GM18517 (cell line): Measurements from ENCODE around the gene EXD3.

Source experiments
- ATAC-seq: cut with Tn5 transposase; IDR thresholded peaks from one replicate; pipeline ENCODE4 v1.9.1; 2021; ENCODE audit warnings: mild to moderate bottlenecking, moderate library complexity; ENCODE audit not compliant: unreplicated experiment

The EXD3 gene

DNA sequence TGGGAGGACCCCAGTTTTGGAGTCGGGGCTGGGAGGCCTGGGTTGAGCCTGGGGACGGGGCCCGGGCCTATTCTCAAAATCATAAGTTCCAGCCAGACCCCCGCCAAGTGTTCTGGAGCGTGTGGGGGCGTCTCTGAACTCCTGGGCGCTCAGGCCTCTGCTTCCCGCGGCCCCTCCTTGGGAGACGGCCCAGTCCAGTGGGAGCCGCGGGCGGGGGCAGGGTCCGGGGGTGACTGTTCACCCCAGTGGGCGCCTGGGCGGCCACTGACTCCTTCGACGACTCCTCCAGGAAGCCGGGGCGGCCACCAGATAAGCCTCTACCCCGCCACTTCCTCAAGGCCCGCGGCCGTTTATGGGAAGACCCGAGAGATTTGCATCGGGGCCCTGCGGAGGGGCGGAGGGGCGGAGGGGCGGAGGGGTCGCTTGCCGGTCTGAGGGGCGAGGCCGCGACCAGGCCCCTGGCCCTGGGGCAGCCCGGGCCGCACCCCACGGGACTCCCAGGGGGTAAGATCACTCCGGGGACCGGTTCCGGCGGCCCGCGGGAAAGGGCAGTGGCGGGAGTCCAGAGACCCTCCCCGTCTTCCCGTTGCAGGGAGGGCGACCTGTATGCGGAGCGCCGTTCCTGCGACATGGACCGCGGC is 144.8 kb downstream of the EXD3 start:
- no peak for ATAC-seq

DNA sequence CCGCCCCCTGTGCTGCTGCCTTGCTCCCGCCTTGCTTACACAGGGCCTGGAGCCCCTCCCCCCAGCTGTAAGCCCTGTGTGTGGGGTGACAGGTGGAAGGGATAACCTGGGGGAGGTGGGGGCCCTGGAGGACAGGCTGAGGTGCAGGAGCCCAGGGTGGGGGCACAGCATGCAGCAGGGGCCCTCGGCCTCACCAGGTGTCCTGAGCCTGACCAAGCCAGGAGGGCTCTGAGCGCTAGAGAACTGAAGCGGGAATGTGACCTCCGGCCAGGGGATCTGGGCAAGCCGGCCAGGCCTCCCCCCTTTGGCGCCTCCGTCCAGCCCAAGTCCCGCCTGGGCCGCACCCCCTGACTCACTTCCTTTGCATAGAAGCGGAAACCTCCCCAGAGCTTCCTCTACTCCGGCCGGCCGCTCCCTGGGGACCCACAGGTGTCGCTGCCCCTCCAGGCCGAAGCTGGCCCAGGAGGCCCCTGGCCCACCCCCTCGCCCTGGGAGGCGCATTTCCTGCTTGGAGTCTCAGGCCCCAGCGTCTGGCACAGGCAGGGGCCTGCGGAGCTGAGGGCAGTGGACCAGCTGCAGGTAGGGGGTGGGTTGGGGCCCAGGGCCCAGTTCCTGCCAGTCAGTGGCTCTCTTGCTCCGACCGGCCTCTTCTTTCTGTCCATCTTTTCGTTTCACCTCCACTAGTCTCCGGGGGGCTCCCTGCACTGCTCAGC is 145.5 kb downstream of the EXD3 start, which contains the start of gene TOR4A:
Gene TOR4A, plus strand, starts transcription at position 398 of the 713 bp plus-strand sequence. CDS start 964 bp downstream, outside the sequence.
- peak; percentile 73 for ATAC-seq

DNA sequence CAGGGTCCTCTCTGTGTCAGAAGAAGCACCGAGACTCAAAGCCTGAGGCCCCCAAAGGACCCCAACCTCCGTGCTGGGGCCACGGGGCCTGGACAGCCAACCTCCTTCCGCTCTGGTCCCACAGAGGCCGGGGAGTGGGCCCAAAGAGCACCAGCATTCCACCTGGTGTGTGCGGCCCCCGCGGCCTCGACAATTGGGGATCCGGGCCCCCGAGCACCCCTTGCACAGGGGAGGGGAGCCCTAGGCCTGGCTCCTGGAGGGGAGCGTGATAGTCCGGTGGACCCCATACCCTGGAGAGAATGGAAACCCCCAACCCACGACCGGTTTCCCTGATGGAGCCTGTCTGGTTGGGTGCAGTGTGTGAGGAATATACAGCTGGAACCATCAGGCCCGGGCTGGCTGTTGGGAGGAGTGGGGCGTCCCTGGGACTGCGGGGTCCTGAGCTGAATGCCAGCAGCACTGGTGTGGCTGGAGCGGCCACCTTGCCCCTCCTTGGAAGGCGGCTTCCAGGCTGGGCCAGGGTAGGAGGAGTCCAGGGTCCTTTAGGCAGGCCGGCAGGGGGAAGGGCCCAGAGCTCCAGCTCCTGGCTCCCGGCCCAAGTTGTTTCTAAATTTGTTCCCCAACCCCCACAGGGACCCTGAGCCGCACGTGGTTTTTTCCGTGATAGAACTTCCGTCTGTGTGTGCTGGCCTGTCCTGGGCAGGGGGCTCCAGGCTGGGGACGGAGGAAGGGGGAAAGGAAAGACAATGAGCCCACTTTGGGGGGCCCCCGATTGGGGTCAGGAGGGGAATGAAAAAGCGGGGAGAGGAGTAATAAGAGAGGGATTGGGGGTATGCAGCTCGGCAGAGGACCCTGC is 146.3 kb downstream of the EXD3 start:
- ATAC-seq: no peak

DNA sequence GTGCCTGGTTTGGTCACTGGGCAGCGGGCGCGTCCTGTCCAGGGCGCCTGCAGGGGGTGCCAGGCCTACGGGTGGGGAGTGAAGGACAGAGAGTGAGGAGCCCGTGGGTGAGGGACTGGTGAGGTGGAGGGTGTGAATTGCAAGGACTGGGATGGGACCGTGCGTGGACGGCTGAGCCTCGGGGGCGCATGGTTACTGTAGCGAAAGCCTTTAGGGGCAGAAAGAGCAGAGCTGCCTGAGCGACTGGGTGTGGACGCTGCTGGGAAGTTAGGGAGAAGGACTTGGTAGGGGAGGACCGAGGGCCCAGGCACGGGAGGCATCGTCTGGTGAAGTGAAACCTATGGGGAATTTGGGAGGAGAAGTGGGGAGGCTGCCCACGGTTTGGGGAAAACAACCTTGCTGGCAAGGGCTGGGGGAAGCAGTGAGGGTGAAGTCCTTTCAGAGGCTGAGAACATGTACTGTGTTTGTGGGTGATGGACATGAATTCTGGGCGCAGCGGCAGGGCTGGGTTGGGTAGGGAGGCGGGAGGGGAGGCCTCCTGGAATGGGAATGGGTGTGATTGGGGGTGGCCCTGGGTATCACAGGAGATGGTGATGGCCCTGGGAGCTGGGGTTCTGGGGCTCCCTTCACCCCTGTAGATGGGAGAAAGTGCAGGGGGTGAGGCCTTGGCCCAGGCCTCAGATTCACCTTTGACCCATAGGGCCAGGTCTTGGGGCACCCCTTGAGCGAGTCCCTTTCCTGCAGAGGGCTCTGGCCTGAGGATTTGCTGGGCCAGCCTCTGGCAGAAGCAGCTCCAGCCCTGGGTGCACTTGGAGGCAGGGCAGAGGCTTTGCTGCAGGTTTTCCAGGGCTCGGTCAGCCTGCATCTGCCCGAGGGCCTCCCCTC is 147.1 kb downstream of the EXD3 start:
- ATAC-seq: no peak

DNA sequence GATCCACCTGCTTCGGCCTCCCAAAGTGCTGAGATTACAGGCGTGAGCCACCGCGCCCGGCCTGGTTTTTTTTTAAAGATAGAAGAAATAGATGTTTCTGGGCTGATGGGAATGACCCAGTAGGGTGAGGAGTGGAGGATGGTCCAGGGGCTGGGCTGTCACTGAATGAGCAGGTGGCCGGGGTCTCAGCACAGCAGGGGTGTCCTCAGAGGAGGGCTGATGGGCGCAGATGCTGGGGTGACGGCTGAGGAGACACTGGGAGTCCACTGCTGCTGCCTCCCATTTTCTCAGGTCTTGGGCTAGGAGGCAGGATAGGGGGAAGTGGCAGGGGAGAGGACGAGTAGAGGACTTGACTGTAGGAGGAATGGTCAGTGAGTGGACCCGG is 147.8 kb downstream of the EXD3 start:
- no peak for ATAC-seq

DNA sequence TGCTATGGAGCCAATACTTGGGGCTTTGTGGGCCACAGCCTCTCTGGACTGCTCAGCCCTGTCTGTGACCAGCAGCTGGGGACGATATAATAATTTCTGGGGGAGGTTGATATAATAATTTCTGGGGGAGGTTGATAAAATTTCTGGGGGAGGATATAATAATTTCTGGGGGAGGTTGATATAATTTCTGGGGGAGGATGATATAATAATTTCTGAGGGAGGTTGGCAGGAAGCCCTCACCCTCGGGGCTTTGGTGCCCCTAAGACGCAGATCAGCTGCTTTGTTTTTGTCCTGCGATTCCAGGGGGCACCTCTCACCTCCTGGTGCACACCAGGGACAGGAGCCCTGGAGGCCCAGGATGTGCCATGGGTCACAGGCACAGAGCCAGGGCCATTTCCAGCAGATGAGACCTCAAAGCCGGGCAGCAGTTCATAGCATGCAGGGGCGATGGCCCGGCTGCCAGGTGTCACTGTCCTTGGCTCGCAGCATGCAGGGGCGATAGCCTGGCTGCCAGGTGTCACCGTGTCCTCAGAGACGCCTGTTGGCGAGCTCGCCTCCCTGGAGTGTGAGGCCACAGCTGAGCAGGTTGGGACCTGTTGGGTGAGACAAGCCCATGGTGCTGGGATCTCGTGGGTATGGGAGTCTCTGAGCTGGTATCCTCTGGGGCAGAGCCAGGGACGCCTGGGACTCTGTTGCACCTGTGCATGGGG is 149.2 kb downstream of the EXD3 start:
- no peak for ATAC-seq

DNA sequence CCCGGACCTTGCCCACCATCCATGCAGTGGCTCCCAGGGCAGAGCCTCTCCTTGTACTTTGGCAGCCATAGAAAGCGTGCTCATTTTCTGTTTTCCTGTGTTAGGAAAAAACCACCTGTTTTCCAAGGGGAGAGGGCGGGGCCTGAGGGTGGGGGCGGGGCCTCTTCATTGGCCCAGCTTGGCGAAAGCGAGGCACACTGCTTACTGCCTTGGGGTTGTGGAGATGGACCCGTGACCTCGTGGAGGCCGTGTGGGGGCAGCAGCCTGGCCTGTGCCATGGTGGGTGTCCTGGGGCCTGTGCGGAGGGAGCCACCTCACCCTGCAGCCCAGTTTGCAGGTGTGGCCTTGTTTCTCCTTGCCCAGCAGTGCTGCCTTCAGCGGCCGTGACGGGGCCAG is 149.9 kb downstream of the EXD3 start:
- ATAC-seq: no peak

DNA sequence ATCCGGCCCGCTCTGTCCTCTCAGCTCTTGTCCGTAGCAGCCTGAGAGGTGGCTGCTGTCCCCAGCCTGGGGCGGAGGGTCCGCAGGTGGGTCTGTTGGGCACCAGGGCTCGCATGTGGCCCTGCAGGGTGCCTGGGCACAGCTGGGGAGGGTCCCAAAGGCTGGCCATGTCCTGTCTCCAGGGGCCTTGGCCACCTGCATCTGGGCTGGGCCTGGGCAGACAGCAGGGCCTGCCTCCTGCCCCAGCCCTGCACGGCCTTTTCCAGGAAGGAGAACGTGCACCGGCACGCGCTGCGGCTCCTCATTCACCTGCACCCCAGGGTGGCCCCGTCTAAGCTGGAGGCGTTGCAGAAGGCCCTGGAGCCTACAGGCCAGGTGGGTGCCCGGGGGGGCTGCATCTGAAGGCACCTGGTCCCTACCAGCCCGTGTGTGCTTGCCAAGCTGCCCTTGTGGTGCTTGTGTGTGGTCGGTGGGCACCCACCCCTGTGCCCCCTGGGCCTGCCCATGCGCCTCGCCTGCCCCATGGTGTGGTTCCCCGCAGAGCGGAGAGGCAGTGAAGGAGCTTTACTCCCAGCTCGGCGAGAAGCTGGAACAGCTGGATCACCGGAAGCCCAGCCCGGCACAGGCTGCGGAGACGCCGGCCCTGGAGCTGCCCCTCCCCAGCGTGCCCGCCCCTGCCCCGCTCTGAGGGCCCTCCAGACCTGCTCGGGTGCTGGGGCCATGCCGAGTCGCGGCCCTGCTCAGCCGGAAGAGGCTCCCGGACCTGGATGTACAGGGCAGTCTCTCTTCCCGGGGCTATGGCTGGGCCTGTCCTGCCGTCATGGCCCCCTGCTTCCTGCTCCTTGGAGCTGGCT is 150.5 kb downstream of the EXD3 start:
- no peak for ATAC-seq

DNA sequence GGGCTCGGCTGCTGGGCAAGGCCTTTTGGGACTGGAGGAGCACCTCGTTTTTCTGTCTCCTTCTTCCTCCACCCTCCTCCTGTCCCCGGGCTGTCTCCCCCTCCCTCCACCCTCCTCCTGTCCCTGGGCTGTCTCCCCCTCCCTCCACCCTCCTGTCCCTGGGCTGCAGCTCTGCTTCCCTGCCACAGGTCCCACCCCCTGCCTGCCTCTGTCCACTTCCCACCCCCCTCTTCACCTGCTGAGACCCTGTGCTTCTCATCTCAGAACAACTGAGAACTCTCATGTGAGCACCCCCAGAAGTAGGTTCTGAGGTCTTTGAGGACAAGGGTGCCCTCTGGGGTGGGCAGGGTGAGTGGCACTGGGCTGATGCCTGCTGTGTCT is 151.3 kb downstream of the EXD3 start:
- no peak for ATAC-seq

DNA sequence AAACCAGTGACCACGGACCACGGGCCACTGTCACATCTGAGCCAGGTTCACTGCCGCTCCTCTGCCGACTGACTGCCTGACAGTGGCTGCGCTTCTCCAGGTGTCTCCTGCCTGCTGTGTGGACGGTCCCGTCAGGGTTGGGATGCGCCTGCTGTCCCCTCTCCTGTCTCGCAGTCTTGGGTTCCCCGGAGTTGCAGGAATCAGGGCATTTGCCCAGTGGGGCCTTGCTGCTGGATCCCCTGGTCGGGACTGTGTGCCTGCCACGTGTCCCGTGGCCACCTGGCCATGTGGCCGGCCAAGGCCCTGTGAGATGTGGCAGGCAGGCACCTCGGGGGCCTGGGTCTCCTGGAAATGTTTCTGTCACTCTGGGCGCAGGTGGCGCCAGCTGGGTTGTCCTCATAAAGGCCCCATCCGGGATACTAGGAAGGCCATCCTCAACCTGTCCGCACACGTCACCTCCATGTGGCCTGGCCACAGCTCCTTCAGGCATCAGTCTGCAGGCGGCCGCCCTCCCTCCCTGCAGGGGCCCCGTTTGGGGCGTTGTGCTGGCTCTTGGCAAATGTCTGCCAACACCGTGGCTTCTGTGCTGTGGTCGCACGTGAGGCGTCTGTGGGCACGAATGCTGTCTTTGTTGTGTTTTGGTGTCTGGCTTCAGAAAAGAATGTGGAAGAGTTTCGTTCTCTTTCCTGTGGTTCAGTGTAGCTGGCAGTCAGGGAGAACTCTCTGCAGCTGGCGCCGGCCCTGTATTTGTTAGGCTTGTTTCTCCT is 151.8 kb downstream of the EXD3 start:
- no peak for ATAC-seq

DNA sequence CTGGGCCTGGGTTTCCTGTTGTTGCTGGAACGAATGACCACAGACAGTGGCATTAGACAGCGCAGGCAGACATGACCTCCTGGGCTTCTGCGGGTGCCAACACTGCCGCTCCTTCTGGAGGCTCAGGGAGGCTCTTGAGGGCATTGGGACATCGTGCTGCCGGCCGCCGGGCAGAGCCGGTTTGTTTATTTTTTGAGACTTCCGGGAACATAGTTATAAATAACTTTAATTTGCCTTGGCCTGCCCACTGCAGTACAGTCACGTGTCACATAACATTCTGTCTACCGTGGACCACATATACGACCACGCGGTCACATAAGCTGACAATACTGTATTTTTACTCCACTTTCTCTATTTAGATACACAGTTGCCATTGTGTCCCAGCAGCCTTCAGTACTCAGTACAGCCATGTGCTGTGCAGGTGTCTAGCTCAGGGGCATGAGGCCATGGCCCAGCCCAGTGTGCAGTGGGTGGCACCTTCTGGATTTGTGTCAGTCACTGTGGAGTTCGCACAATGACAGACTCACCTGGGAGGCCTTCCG is 153.7 kb downstream of the EXD3 start:
- peak; percentile 50 for ATAC-seq

DNA sequence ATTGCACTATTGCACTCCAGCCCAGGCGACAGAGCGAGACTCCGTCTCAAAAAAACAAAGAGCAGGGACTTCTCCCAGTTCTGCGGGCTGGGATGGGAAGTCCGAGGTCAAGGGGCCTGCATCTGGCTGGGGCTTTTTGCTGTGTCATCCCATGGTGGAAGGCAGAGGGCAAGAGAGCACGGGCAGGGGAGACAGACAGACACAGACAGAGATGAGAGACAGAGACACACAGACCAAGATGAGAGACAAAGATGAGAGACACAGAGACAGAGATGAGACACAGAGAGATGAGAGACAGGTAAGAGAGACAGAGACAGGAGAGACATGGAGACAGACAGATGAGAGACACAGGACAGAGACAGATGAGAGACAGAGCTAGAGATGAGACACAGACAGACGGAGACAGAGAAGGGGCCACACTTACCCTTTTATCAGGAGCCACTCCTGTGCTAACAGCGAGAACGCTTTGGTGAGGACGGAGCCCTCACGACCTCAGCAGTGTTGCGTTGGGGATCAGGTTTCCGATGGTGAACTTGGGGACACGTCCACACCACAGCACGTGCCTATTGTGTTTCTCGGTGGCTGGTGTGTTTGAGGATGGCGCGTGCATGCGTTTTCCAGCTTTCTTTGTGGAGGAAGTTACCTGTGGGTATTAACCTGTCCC is 154.3 kb downstream of the EXD3 start:
- ATAC-seq: no peak

DNA sequence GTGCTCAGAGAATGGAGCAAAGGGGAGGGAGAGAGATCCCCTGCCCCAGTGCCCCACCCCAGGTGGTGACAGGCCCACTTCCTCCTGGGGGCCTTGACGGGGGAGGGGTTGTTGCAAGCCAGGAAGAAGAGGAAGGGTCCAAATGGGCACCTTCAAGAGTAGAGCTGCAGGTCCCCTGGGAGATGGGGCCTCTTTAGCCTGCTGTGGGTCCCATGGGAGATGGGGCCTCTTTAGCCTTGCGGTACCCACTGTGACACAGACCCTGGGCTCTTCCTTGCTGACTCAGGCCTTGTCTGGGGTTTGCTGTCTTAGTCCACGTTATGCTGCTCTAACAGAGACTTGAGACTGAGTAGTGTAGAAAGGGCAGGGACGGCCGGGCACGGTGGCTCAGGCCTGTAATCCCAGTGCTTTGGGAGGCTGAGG is 155.0 kb downstream of the EXD3 start:
- no peak for ATAC-seq

DNA sequence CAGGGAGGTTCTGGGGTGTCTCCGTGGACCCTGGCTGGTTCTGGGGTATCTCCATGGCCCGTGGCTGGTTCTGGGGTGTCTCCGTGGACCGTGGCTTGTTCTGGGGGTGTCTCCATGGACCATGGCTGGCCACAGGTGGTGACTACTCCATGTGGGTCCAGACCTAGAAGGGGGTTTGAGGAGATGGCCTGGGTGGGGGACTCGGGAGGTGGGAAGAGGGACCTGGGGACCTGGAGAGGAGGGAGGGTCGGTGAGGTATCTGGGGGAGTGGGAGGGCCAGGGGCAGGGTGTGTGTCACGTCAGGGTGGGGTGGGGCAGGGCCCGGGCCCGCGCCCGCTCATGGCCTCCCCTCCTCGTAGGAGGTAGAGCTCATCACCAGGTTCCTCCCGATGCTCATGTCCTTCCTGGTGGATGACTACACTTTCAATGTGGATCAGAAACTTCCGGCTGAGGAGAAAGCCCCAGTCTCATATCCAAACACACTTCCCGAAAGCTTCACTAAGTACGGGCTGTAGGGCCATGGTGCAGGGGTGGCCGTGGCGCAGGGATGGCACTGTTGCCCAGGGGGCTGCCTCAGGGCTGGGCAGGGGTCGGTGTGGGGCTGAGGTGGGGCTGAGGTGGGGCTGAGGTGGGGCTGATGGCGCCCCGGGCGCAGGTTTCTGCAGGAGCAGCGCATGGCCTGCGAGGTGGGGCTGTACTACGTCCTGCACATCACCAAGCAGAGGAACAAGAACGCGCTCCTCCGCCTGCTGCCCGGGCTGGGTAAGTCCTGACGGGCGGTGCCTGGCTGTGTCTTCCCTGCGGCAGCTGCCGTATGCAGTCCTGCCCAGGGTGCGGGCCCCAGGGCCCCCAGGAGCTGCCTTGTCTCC is 156.1 kb downstream of the EXD3 start:
- ATAC-seq: no peak

DNA sequence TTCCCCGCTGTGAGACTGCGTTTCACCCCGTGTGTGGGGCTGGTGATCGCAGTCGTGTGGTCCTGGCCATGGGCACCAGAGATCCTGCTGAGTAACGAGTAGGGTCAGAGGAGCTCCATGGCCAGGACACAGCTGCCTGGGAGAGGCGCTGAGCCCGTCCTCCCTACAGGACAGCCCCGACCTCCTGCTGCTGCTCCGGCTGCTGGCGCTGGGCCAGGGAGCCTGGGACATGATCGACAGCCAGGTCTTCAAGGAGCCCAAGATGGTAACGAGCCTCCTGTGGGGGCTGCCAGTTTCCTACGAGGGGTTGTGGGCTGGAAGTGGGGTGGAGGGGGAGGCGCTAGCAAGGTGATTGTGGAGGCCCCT is 156.8 kb downstream of the EXD3 start:
- ATAC-seq: no peak

DNA sequence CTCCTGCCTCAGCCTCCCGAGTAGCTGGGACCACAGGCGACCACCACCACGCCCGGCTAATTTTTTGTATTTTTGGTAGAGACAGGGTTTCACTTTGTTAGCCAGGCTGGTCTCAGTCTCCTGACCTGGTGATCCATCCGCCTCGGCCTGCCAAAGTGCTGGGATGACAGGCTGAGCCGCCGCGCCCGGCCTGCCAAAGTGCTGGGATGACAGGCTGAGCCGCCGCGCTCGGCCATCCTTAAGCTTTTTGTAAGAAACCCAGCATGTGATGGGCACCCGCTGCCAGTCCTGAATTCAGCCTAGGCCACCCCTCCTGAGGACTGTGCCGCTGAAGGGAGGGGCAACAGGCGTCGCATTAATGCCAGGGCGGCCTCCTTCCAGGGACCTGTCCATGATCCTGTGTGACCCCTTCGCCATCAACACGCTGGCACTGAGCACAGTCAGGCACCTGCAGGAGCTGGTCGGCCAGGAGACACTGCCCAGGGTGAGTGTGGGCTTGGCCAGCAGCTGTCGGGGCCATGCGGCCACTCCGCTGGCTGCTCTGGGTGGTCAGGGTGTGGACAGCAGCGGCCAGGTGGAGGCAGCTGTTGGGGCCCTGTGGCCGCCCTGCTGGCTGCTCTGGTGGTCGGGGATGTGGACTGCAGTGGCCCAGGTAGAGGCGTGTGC is 157.3 kb downstream of the EXD3 start:
- ATAC-seq: no peak
